ENCODE measurements around the gene DDX31.

GRCh38 chr9:132589148-132590036 lies 80.4 kb downstream of the DDX31 start:
- TF ChIP-seq CTCF (IDR thresholded peaks at IDR 0.05; ENCODE audit: poor library complexity), result no peak
- no peak for TF ChIP-seq EZH2phosphoT487 (IDR thresholded peaks at IDR 0.05; ENCODE audit: low read depth, severe bottlenecking, unreplicated experiment)

Measured in hepatocyte (in vitro differentiated cells).